ENCODE data around the gene DNM3. TPM values are rescaled to one million over a fixed set of nuclear protein-coding genes. Genes with fewer than 3 reads are reported as not detected.
A peak's percentile ranks its signal among the peaks of the same experiment; 100 is the strongest.

Gene DNM3
- polyA plus RNA-seq, 3 donors, result 0.15 TPM; not detected in 2

- H2AFZ ChIP-seq (ENCODE audit: insufficient read depth, low read depth, low read length, poor library complexity, severe bottlenecking), result no peak overlapping the region
- intact Hi-C loops (cut with micrococcal nuclease), result no loop called here
- H4K20me1 ChIP-seq (ENCODE audit: insufficient read depth, low read length), result no peaks in the 10 kb centered on the region
- Mint-ChIP-seq H3K4me1 (peaks cover 5% of the 10 kb centered on the region), H3K4me3 (no peak overlapping the region), H3K27me3 (ENCODE audit: low read depth in 3 of 3) (peaks cover 0 to 2% (median 0%) of the 10 kb centered on the region in 3 donors), H3K36me3 (no peaks in the 10 kb centered on the region), H3K9me3 (peaks cover 0 to 3% (median 0%) of the 10 kb centered on the region in 7 donors), H3K27ac (peak overlapping the region in 1 of 7 donors; percentile 5)
- DNase-seq, result no peak
- no peaks in the 10 kb centered on the region for H3K9me3 ChIP-seq (replicated peaks in 1 of 2; ENCODE audit: control insufficient read depth in 1 of 2, insufficient read depth in 1 of 2, low read length in 2 of 2)
- no peak overlapping the region for H3K27ac ChIP-seq (ENCODE audit: low read depth in 1 of 2, low read length in 2 of 2)
- no peak overlapping the region for H3K9ac ChIP-seq (ENCODE audit: insufficient read depth, low read length, poor library complexity, severe bottlenecking)
- H3K4me2 ChIP-seq (replicated peaks; ENCODE audit: extremely low read depth, low read length, poor library complexity, severe bottlenecking), result no peak overlapping the region
- no peaks in the 10 kb centered on the region for H3K36me3 ChIP-seq (replicated peaks in 1 of 2; ENCODE audit: control insufficient read depth in 1 of 2, insufficient read depth in 2 of 2, low read length in 2 of 2)
- H3K4me3 ChIP-seq (replicated peaks in 1 of 3; ENCODE audit: low read depth in 2 of 3, low read length in 3 of 3), result no peak overlapping the region
- H3K4me1 ChIP-seq (ENCODE audit: control insufficient read depth in 1 of 2, insufficient read depth in 2 of 2, low read length in 2 of 2), result no peaks in the 10 kb centered on the region
- H3K79me2 ChIP-seq (ENCODE audit: insufficient read depth, low read length), result no peaks in the 10 kb centered on the region
- TF ChIP-seq CTCF (IDR thresholded peaks at IDR 0.05), result no peak
- H3K27me3 ChIP-seq (ENCODE audit: control insufficient read depth in 2 of 2, insufficient read depth in 2 of 2, low read length in 2 of 2), result no peaks in the 10 kb centered on the region
Observed at GRCh38 chr1:171852272-171852671, 11.0 kb downstream of the DNM3 start.

GRCh38 chr1:171855381-171855780 is 14.1 kb downstream of the DNM3 start:
- WGBS (ENCODE audit: insufficient coverage), result no CpG with 5 or more reads among the region's 1 CpG
- Histone ChIP-seq H3K27ac (ENCODE audit: low read depth in 1 of 2, low read length in 2 of 2) (no peak overlapping the region), H3K9ac (ENCODE audit: insufficient read depth, low read length, poor library complexity, severe bottlenecking) (no peak overlapping the region), H3K4me2 (replicated peaks; ENCODE audit: extremely low read depth, low read length, poor library complexity, severe bottlenecking) (no peak overlapping the region), H3K4me1 (ENCODE audit: control insufficient read depth in 1 of 2, insufficient read depth in 2 of 2, low read length in 2 of 2) (no peaks in the 10 kb centered on the region), H3K27me3 (ENCODE audit: control insufficient read depth in 2 of 2, insufficient read depth in 2 of 2, low read length in 2 of 2) (no peaks in the 10 kb centered on the region), H3K9me3 (replicated peaks in 1 of 2; ENCODE audit: control insufficient read depth in 1 of 2, insufficient read depth in 1 of 2, low read length in 2 of 2) (no peaks in the 10 kb centered on the region), H3K36me3 (replicated peaks in 1 of 2; ENCODE audit: control insufficient read depth in 1 of 2, insufficient read depth in 2 of 2, low read length in 2 of 2) (no peaks in the 10 kb centered on the region), H2AFZ (ENCODE audit: insufficient read depth, low read depth, low read length, poor library complexity, severe bottlenecking) (no peak overlapping the region), H4K20me1 (ENCODE audit: insufficient read depth, low read length) (no peaks in the 10 kb centered on the region), H3K79me2 (ENCODE audit: insufficient read depth, low read length) (no peaks in the 10 kb centered on the region), H3K4me3 (replicated peaks in 1 of 3; ENCODE audit: low read depth in 2 of 3, low read length in 3 of 3) (no peak overlapping the region)
- Mint-ChIP-seq H3K27me3 (ENCODE audit: low read depth in 3 of 3) (peaks cover 0 to 2% (median 1%) of the 10 kb centered on the region in 3 donors), H3K9me3 (peaks cover 0 to 5% (median 1%) of the 10 kb centered on the region in 7 donors), H3K36me3 (no peaks in the 10 kb centered on the region), H3K27ac (no peak overlapping the region), H3K4me3 (no peak overlapping the region), H3K4me1 (peaks cover 5% of the 10 kb centered on the region)
- TF ChIP-seq CTCF (IDR thresholded peaks at IDR 0.05), result no peak
- intact Hi-C loops (cut with micrococcal nuclease), result no loop called here
- DNase-seq, result no peak
